SK-N-SH treated with all-trans-retinoic acid at 6 μM for 48 hours (cell line): ENCODE results near the gene JARID2.

Experiments
- ATAC-seq: fragments of 200-7000 bp; cut with Tn5 transposase; 3 replicates; pipeline ENCODE4 v1.9.1; 2020; ENCODE audit warnings: mild to moderate bottlenecking, moderate library complexity
- ARNTL ChIP-seq: fragments of 450-650 bp; formaldehyde crosslinking; IDR thresholded peaks from 2 replicates; pipeline ENCODE4 v1.5.0; 2020; ENCODE audit warnings: low read depth, mild to moderate bottlenecking, moderate library complexity, borderline replicate concordance
- CREB5 ChIP-seq: fragments of 250-450 bp; sonication (Bioruptor Pico); IDR thresholded peaks from 2 replicates; pipeline ENCODE4 v1.5.1; 2020; ENCODE audit warnings: low read depth, mild to moderate bottlenecking, moderate library complexity
- CSDC2 ChIP-seq: fragments of 250-450 bp; sonication (Bioruptor Pico); IDR thresholded peaks from 2 replicates; pipeline ENCODE4 v1.5.0; 2020; ENCODE audit warnings: mild to moderate bottlenecking, moderate library complexity
- ESRRG ChIP-seq: fragments of 250-450 bp; sonication (Bioruptor Pico); IDR thresholded peaks from 2 replicates; pipeline ENCODE4 v1.6.1; 2021; ENCODE audit warnings: mild to moderate bottlenecking
- GLIS3 ChIP-seq: fragments of 250-450 bp; sonication (Bioruptor Pico); IDR thresholded peaks from 2 replicates; pipeline ENCODE4 v1.5.0; 2020; ENCODE audit warnings: mild to moderate bottlenecking, moderate library complexity
- ISL1 ChIP-seq: fragments of 250-450 bp; sonication (Bioruptor Pico); IDR thresholded peaks from 2 replicates; pipeline ENCODE4 v2.1.2; 2022; ENCODE audit warnings: mild to moderate bottlenecking, moderate library complexity
- OSR1 ChIP-seq: fragments of 250-450 bp; sonication (Bioruptor Pico); IDR thresholded peaks from 2 replicates; pipeline ENCODE4 v1.8.0; 2022; ENCODE audit warnings: moderate library complexity, mild to moderate bottlenecking, inconsistent platforms
- POU6F1 ChIP-seq: fragments of 250-450 bp; sonication (Bioruptor Pico); IDR thresholded peaks from 2 replicates; pipeline ENCODE4 v1.8.0; 2021; ENCODE audit warnings: low read depth, mild to moderate bottlenecking, moderate library complexity, borderline replicate concordance
- PPARA ChIP-seq: fragments of 250-450 bp; sonication (Bioruptor Pico); IDR thresholded peaks from 2 replicates; pipeline ENCODE4 v1.5.0; 2020; ENCODE audit warnings: mild to moderate bottlenecking, borderline replicate concordance
- RARB ChIP-seq: fragments of 250-450 bp; sonication (Bioruptor Pico); IDR thresholded peaks from 2 replicates; pipeline ENCODE4 v1.8.0; 2021; ENCODE audit warnings: mild to moderate bottlenecking, moderate library complexity
- SNAI2 ChIP-seq: fragments of 250-450 bp; sonication (Bioruptor Pico); IDR thresholded peaks from 2 replicates; pipeline ENCODE4 v1.5.0; 2020; ENCODE audit warnings: mild to moderate bottlenecking, moderate library complexity
- TCF4 ChIP-seq: fragments of 250-450 bp; sonication (Bioruptor Pico); IDR thresholded peaks from 2 replicates; pipeline ENCODE4 v1.8.0; 2021; ENCODE audit warnings: mild to moderate bottlenecking, moderate library complexity, borderline replicate concordance
- TOX ChIP-seq: fragments of 250-450 bp; sonication (Bioruptor Pico); IDR thresholded peaks from 2 replicates; pipeline ENCODE4 v1.8.0; 2021; ENCODE audit warnings: mild to moderate bottlenecking, moderate library complexity, borderline replicate concordance
- TSHZ2 ChIP-seq: fragments of 250-450 bp; sonication (Bioruptor Pico); IDR thresholded peaks from 2 replicates; pipeline ENCODE4 v1.5.0; 2020; ENCODE audit warnings: mild to moderate bottlenecking, moderate library complexity
- ZC3H10 ChIP-seq: fragments of 250-450 bp; sonication (Bioruptor Pico); IDR thresholded peaks from 2 replicates; pipeline ENCODE4 v1.5.1; 2021; ENCODE audit warnings: mild to moderate bottlenecking, moderate library complexity
- ZFP3 ChIP-seq: fragments of 250-450 bp; sonication (Bioruptor Pico); IDR thresholded peaks from 2 replicates; pipeline ENCODE4 v1.5.0; 2020; ENCODE audit warnings: mild to moderate bottlenecking, moderate library complexity
- ZFP30 ChIP-seq: fragments of 450-650 bp; formaldehyde crosslinking; IDR thresholded peaks from 2 replicates; pipeline ENCODE4 v1.5.0; 2022; ENCODE audit warnings: mild to moderate bottlenecking, moderate library complexity
- ZNF70 ChIP-seq: fragments of 450-650 bp; formaldehyde crosslinking; IDR thresholded peaks from 2 replicates; pipeline ENCODE4 v1.5.0; 2020; ENCODE audit warnings: mild to moderate bottlenecking, moderate library complexity
- ZNF8 ChIP-seq: fragments of 450-650 bp; formaldehyde crosslinking; IDR thresholded peaks from 2 replicates; pipeline ENCODE4 v1.5.0; 2020; ENCODE audit warnings: mild to moderate bottlenecking, moderate library complexity
- TF ChIP-seq, protein P1 (sequence below): fragments of 250-450 bp; sonication (Bioruptor Pico); IDR thresholded peaks from 2 replicates; pipeline ENCODE4 v1.5.1; 2021; ENCODE audit warnings: mild to moderate bottlenecking, moderate library complexity
- TF ChIP-seq, protein P2 (sequence below): fragments of 250-450 bp; sonication (Bioruptor Pico); IDR thresholded peaks from 2 replicates; pipeline ENCODE4 v1.8.0; 2020; ENCODE audit warnings: mild to moderate bottlenecking, moderate library complexity, borderline replicate concordance

Gene JARID2

GRCh38 chr6:15372932-15373331 lies 127.1 kb downstream of the JARID2 start:
- TF ChIP-seq, protein P1, sequence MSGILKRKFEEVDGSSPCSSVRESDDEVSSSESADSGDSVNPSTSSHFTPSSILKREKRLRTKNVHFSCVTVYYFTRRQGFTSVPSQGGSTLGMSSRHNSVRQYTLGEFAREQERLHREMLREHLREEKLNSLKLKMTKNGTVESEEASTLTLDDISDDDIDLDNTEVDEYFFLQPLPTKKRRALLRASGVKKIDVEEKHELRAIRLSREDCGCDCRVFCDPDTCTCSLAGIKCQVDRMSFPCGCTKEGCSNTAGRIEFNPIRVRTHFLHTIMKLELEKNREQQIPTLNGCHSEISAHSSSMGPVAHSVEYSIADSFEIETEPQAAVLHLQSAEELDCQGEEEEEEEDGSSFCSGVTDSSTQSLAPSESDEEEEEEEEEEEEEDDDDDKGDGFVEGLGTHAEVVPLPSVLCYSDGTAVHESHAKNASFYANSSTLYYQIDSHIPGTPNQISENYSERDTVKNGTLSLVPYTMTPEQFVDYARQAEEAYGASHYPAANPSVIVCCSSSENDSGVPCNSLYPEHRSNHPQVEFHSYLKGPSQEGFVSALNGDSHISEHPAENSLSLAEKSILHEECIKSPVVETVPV (CRISPR knock-in tag) = no peak
- no peak for TF ChIP-seq GLIS3 (CRISPR knock-in tag)
- TF ChIP-seq ZFP3 = no peak
- no peak for TF ChIP-seq ISL1 (CRISPR knock-in tag)
- no peak for TF ChIP-seq TSHZ2 (CRISPR knock-in tag)
- TF ChIP-seq TOX = no peak
- TF ChIP-seq ZNF8 (CRISPR knock-in tag) = no peak
- TF ChIP-seq, protein P2, sequence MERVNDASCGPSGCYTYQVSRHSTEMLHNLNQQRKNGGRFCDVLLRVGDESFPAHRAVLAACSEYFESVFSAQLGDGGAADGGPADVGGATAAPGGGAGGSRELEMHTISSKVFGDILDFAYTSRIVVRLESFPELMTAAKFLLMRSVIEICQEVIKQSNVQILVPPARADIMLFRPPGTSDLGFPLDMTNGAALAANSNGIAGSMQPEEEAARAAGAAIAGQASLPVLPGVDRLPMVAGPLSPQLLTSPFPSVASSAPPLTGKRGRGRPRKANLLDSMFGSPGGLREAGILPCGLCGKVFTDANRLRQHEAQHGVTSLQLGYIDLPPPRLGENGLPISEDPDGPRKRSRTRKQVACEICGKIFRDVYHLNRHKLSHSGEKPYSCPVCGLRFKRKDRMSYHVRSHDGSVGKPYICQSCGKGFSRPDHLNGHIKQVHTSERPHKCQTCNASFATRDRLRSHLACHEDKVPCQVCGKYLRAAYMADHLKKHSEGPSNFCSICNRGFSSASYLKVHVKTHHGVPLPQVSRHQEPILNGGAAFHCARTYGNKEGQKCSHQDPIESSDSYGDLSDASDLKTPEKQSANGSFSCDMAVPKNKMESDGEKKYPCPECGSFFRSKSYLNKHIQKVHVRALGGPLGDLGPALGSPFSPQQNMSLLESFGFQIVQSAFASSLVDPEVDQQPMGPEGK (CRISPR knock-in tag) = no peak
- TF ChIP-seq OSR1 (CRISPR knock-in tag) = no peak
- no peak for TF ChIP-seq PPARA (CRISPR knock-in tag)
- TF ChIP-seq ZFP30 = no peak
- no peak for TF ChIP-seq CSDC2 (CRISPR knock-in tag)
- no peak for TF ChIP-seq TCF4 (CRISPR knock-in tag)
- TF ChIP-seq CREB5 (CRISPR knock-in tag) = no peak
- TF ChIP-seq RARB = no peak
- TF ChIP-seq ZC3H10 (CRISPR knock-in tag) = no peak
- TF ChIP-seq SNAI2 (CRISPR knock-in tag) = no peak
- TF ChIP-seq ESRRG = no peak

GRCh38 chr6:15374119-15374518 lies 128.2 kb downstream of the JARID2 start:
- TF ChIP-seq ESRRG (no peak), ZNF8 (CRISPR knock-in tag) (no peak), CSDC2 (CRISPR knock-in tag) (no peak), TCF4 (CRISPR knock-in tag) (no peak), RARB (no peak), OSR1 (CRISPR knock-in tag) (no peak), CREB5 (CRISPR knock-in tag) (no peak), ZC3H10 (CRISPR knock-in tag) (no peak), POU6F1 (CRISPR knock-in tag) (no peak), TOX (no peak), ARNTL (CRISPR knock-in tag) (no peak), ZFP30 (no peak), PPARA (CRISPR knock-in tag) (no peak), ZNF70 (CRISPR knock-in tag) (no peak), ZFP3 (no peak), SNAI2 (CRISPR knock-in tag) (no peak)
- TF ChIP-seq, protein P2 (CRISPR knock-in tag) = no peak

More at GRCh38 chr6:15372932-15373331, 127.1 kb downstream of the JARID2 start:
- no peak for ATAC-seq

More at GRCh38 chr6:15374119-15374518, 128.2 kb downstream of the JARID2 start:
- no peak for ATAC-seq
